ENCODE results near the gene PBX1. TPM values are rescaled to one million over a fixed set of nuclear protein-coding genes. Genes with fewer than 3 reads are reported as not detected.
"Not testable (repeated sequence)": the region's sequence is repeated elsewhere in the genome, so short reads cannot be mapped to it uniquely, and the experiment has no call there.

Gene PBX1
- total and polyA plus RNA-seq, 4 donors, result 2.2 to 17.3 (median 5.1) TPM

- H3K27me3 ChIP-seq (ENCODE audit: control insufficient read depth in 4 of 4, insufficient read depth in 4 of 4, low read length in 3 of 4); H3K36me3 ChIP-seq (ENCODE audit: control insufficient read depth in 4 of 4, insufficient read depth in 3 of 4, low read depth in 1 of 4, low read length in 3 of 4); H3K4me3 ChIP-seq (ENCODE audit: low read depth in 1 of 3, low read length in 3 of 3); H3K27ac ChIP-seq (ENCODE audit: low read depth in 1 of 2, low read length in 2 of 2); H3K4me1 ChIP-seq (ENCODE audit: control insufficient read depth in 4 of 4, insufficient read depth in 4 of 4, low read length in 3 of 4); DNase-seq (ENCODE audit: low spot score); H3K9ac ChIP-seq (ENCODE audit: low read depth in 1 of 2, low read length in 2 of 2); H3K9me3 ChIP-seq (ENCODE audit: control insufficient read depth in 4 of 4, low read length in 3 of 4): not testable (repeated sequence)
- 96% methylated on average over 8 of the region's 8 CpGs for WGBS
These were observed 6.5 kb upstream of the PBX1 start for GRCh38 chr1:164552463-164552988.

DNA sequence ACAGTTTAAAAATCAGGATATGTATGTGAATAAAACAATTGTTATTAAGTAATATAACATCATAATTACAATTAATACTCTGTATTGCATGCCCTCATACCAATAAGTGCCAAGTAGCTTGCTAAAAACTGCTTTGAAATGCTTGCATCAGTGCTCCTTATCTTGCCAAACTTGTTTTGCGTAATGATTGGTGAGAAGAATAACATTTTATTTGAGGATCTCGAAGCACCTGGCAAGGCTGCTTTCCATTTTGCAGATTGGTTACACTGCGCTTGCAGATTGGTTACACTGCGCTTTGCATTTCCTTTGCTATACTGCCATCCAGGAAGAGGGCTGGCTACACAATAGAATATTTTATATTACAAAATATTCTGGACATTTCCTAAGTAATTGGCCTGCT lies 1.7 kb upstream of the PBX1 start:
- WGBS, result 27% methylated on average over 4 of the region's 4 CpGs
- Histone ChIP-seq H3K4me3 (ENCODE audit: low read depth in 1 of 3, low read length in 3 of 3) (no peak overlapping the region), H3K4me1 (ENCODE audit: control insufficient read depth in 4 of 4, insufficient read depth in 4 of 4, low read length in 3 of 4) (peaks cover 2 to 16% (median 15%) of the 10 kb centered on the region in 4 donors), H3K9ac (ENCODE audit: low read depth in 1 of 2, low read length in 2 of 2) (no peak overlapping the region), H3K36me3 (ENCODE audit: control insufficient read depth in 4 of 4, insufficient read depth in 3 of 4, low read depth in 1 of 4, low read length in 3 of 4) (no peaks in the 10 kb centered on the region), H3K27ac (ENCODE audit: low read depth in 1 of 2, low read length in 2 of 2) (no peak overlapping the region), H3K9me3 (ENCODE audit: control insufficient read depth in 4 of 4, low read length in 3 of 4) (peaks cover 0 to 4% (median 0%) of the 10 kb centered on the region in 4 donors), H3K27me3 (ENCODE audit: control insufficient read depth in 4 of 4, insufficient read depth in 4 of 4, low read length in 3 of 4) (no peaks in the 10 kb centered on the region)
- no peak for DNase-seq (ENCODE audit: low spot score)
- peak; percentile 21 for TF ChIP-seq YY1 (IDR thresholded peaks at IDR 0.05)
- TF ChIP-seq, protein P1, sequence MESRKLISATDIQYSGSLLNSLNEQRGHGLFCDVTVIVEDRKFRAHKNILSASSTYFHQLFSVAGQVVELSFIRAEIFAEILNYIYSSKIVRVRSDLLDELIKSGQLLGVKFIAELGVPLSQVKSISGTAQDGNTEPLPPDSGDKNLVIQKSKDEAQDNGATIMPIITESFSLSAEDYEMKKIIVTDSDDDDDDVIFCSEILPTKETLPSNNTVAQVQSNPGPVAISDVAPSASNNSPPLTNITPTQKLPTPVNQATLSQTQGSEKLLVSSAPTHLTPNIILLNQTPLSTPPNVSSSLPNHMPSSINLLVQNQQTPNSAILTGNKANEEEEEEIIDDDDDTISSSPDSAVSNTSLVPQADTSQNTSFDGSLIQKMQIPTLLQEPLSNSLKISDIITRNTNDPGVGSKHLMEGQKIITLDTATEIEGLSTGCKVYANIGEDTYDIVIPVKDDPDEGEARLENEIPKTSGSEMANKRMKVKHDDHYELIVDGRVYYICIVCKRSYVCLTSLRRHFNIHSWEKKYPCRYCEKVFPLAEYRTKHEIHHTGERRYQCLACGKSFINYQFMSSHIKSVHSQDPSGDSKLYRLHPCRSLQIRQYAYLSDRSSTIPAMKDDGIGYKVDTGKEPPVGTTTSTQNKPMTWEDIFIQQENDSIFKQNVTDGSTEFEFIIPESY (IDR thresholded peaks at IDR 0.05), result no peak
- no peak for TF ChIP-seq MAX (IDR thresholded peaks at IDR 0.05)
- peak in 1 of 2 donors; percentile 31 for TF ChIP-seq JUND (IDR thresholded peaks at IDR 0.05)
- TF ChIP-seq RXRA (IDR thresholded peaks at IDR 0.05), result peak in 1 of 2 donors; percentile 11
- peak; percentile 20 for TF ChIP-seq SP1 (IDR thresholded peaks at IDR 0.05)
- peak; percentile 57 for TF ChIP-seq ATF3 (IDR thresholded peaks at IDR 0.05)
- TF ChIP-seq HNF4A (conservative IDR thresholded peaks at IDR 0.05), result peak; percentile 32 to 36
- TF ChIP-seq HNF4G (IDR thresholded peaks at IDR 0.05), result no peak

GRCh38 chr1:164559342-164560051 lies 513 bp downstream of the PBX1 start:
- DNase-seq (ENCODE audit: low spot score), result peak; percentile 54
- Histone ChIP-seq H3K27ac (ENCODE audit: low read depth in 1 of 2, low read length in 2 of 2) (peak overlapping the region; percentile 57 to 67), H3K36me3 (ENCODE audit: control insufficient read depth in 4 of 4, insufficient read depth in 3 of 4, low read depth in 1 of 4, low read length in 3 of 4) (no peaks in the 10 kb centered on the region), H3K4me3 (ENCODE audit: low read depth in 1 of 3, low read length in 3 of 3) (peak overlapping the region; percentile 62 to 74 (median 72)), H3K27me3 (ENCODE audit: control insufficient read depth in 4 of 4, insufficient read depth in 4 of 4, low read length in 3 of 4) (no peaks in the 10 kb centered on the region), H3K9ac (ENCODE audit: low read depth in 1 of 2, low read length in 2 of 2) (peak overlapping the region in 1 of 2 donors; percentile 95), H3K4me1 (ENCODE audit: control insufficient read depth in 4 of 4, insufficient read depth in 4 of 4, low read length in 3 of 4) (peaks cover 2 to 16% (median 15%) of the 10 kb centered on the region in 4 donors), H3K9me3 (ENCODE audit: control insufficient read depth in 4 of 4, low read length in 3 of 4) (no peaks in the 10 kb centered on the region)
- WGBS, result under 1% methylated on average over 20 of the region's 20 CpGs
- TF ChIP-seq REST (IDR thresholded peaks at IDR 0.05), result no peak
- no peak for TF ChIP-seq MAX (IDR thresholded peaks at IDR 0.05)
- TF ChIP-seq CTCF (IDR thresholded peaks at IDR 0.05; ENCODE audit: low read depth, low read length, missing input control), result no peak
- TF ChIP-seq JUND (IDR thresholded peaks at IDR 0.05), result no peak
- no peak for TF ChIP-seq FOXA1 (IDR thresholded peaks at IDR 0.05)
- no peak for TF ChIP-seq RXRA (IDR thresholded peaks at IDR 0.05)
- TF ChIP-seq SP1 (IDR thresholded peaks at IDR 0.05), result no peak
- TF ChIP-seq GABPA (IDR thresholded peaks at IDR 0.05 in 1 of 2, conservative IDR thresholded peaks at IDR 0.05 in 1 of 2), result no peak
- no peak for TF ChIP-seq NR2F2 (IDR thresholded peaks at IDR 0.05)
- no peak for TF ChIP-seq HNF4G (IDR thresholded peaks at IDR 0.05)
- no peak for TF ChIP-seq EGR1 (IDR thresholded peaks at IDR 0.05; ENCODE audit: low read depth in 2 of 2)
- TF ChIP-seq ATF3 (IDR thresholded peaks at IDR 0.05), result no peak
